HUES64 (cell line): ENCODE results near the gene POLD2.

Experiments used
- H3K27ac ChIP-seq: 2 replicates; pipeline ENCODE4 v1.7.0; 2013; ENCODE audit warnings: low read depth, low read length, inconsistent platforms
- H3K27me3 ChIP-seq: 2 replicates; pipeline ENCODE4 v1.6.1; 2013; ENCODE audit warnings: mild to moderate bottlenecking, low read length; ENCODE audit not compliant: insufficient read depth
- H3K36me3 ChIP-seq: 2 replicates; pipeline ENCODE4 v1.6.1; 2013; ENCODE audit warnings: mild to moderate bottlenecking, low read length; ENCODE audit not compliant: insufficient read depth
- H3K4me1 ChIP-seq: 2 replicates; pipeline ENCODE4 v1.6.1; 2013; ENCODE audit warnings: mild to moderate bottlenecking, low read length, moderate library complexity; ENCODE audit not compliant: insufficient read depth
- H3K4me3 ChIP-seq: 2 replicates; pipeline ENCODE4 v1.5.1; 2013; ENCODE audit warnings: mild to moderate bottlenecking, low read length, moderate library complexity
- H3K9ac ChIP-seq: 2 replicates; pipeline ENCODE4 v1.6.1; 2013; ENCODE audit warnings: mild to moderate bottlenecking, low read depth, low read length
- H3K9me3 ChIP-seq: 2 replicates; pipeline ENCODE4 v1.6.1; 2013; ENCODE audit warnings: low read depth, low read length; ENCODE audit not compliant: insufficient read depth
- WGBS: fragments of 150-250, 120-280 bp; methylation state at CpG from one replicate; pipeline ENCODE4 v1.1.7; 2013; ENCODE audit warnings: missing lambda C conversion rate; 5-methylcytosine and 5-hydroxymethylcytosine counted together

POLD2 gene

DNA sequence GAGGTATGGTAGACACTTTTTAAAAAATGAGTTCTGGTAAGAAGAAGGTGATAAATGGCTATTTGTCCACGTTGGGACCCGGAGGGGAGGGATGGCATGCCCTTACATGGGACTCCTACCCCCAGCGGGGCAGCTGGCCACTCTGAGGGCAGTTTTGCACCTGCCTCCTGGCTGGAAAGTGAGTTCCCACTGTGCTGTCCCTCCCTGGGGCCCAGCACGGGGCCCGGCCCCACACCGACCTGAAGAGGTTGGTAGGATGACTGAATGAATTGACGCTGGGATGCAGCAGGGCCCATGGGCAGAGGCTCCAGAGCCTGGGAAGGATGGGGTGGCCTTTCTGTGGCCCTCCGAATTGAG, 19.8 kb downstream of the POLD2 start:
- Histone ChIP-seq H3K9ac (no peak overlapping the region), H3K4me3 (peak overlapping the region; percentile 56)
- WGBS: 45% methylated on average over 8 of the region's 8 CpGs

DNA sequence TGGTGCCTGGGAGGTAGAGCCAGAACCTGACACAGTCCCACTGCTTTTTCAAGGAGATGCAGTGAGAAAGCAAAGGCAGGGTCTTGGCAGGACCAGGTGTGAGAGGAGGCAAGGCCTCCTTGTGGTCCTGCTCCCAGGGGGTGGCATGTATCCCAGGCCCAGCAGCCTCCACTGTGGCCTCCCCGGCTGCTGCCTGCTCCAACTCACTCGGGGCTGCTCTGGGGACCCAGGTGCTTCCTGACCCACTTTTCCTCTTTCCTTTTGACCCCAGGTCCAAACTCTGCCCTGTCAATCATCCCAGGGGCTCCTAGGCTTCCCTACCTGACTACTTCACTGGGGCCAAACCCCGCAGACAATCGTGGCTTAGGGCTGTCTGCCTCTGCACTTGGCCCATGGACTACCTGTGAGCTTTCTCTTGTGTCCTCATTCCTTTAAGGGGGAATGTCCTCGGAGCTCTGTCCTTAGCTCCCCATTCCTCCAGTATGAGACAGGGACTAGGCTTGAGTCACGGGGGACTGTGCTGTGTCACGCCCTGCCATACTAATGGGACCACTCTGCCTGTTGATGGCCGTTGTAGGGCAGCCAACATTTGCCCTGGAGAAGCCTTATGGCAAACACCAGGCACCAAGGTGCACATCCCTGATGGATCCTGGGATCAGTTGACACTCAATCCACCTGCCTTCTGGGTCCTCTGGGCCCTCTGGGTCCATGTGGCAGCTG, 20.3 kb downstream of the POLD2 start:
- H3K27me3 ChIP-seq: peaks cover 20% of the 10 kb centered on the region
- no peaks in the 10 kb centered on the region for H3K9me3 ChIP-seq
- H3K4me1 ChIP-seq: peaks cover 10% of the 10 kb centered on the region; the same call in 1 of the 2 replicates
- H3K36me3 ChIP-seq: no peaks in the 10 kb centered on the region; the same call in 1 of the 2 replicates
- no peak overlapping the region for H3K9ac ChIP-seq
- whole genome bisulfite sequencing: 85% methylated on average over 8 of the region's 8 CpGs
- no peak overlapping the region for H3K27ac ChIP-seq
- 0 out of 2 replicates have a peak overlapping the region, but pooled peaks have one; percentile 56 for H3K4me3 ChIP-seq

More for the DNA sequence above, 19.8 kb downstream of the POLD2 start:
- peaks cover 10% of the 10 kb centered on the region; the same call in 1 of the 2 replicates for H3K4me1 ChIP-seq
- no peaks in the 10 kb centered on the region for H3K9me3 ChIP-seq
- no peaks in the 10 kb centered on the region; the same call in 1 of the 2 replicates for H3K36me3 ChIP-seq
- H3K27ac ChIP-seq: no peak overlapping the region
- H3K27me3 ChIP-seq: peaks cover 20% of the 10 kb centered on the region

DNA sequence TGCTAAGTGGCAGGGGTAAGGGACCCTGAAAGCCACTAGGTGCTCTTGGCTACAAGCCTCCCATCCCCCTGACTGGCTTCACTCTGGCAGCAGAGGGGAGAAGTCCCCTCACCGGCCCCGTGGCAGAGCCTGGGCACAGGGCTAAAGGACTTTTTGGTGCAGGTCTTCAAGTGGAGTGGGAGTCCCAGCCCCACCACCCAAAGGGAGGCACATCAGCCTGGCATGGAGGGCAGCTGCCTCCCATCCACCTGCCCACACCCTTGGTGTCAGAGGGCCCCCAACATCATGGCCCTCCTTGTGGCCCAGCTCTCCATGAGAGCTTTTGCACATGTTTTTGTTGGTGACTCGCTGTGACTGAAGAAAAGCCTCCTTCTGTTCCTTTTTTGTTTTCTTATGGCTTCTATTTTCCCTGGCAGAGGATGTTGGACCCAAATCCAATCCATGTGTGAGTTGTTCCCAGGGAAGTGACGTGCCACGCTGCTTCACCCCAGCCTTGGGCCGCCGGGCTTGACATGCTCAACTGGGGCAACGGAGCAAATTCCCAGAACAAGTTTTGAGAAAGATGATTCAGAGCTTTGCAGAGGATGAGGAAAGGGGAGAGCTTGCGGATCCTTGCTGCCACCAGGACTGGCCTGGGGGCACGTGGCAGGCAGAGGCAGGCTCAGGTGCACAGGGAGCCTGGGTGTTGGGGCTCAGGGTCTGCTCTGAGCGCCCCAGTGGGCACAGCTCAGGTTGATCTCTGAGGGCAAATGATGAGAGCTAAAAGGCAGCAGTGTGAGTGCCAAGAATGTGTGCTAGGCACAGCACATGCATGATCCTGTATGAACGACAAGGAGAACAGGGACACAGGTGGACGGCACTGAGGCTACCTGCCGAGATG, 21.1 kb downstream of the POLD2 start:
- no peak overlapping the region for H3K27ac ChIP-seq
- no peak overlapping the region for H3K9ac ChIP-seq
- peaks cover 20% of the 10 kb centered on the region for H3K27me3 ChIP-seq
- H3K4me1 ChIP-seq: peaks cover 10% of the 10 kb centered on the region; the same call in 1 of the 2 replicates
- 88% methylated on average over 14 of the region's 14 CpGs for WGBS
- no peaks in the 10 kb centered on the region; the same call in 1 of the 2 replicates for H3K36me3 ChIP-seq
- no peak overlapping the region for H3K4me3 ChIP-seq
- H3K9me3 ChIP-seq: no peaks in the 10 kb centered on the region

- Histone ChIP-seq H3K4me3 (no peak overlapping the region), H3K9me3 (no peaks in the 10 kb centered on the region), H3K27me3 (peaks cover 20% of the 10 kb centered on the region), H3K36me3 (no peaks in the 10 kb centered on the region), H3K9ac (no peak overlapping the region), H3K4me1 (peaks cover 10% of the 10 kb centered on the region; the same call in 1 of the 2 replicates), H3K27ac (no peak overlapping the region)
- WGBS: 85% methylated on average over 3 of the region's 3 CpGs
These were observed 21.9 kb downstream of the POLD2 start for GRCh38 chr7:44101303-44101965.

- no peak overlapping the region for H3K9ac ChIP-seq
- WGBS: 85% methylated on average over 10 of the region's 10 CpGs
- no peaks in the 10 kb centered on the region for H3K9me3 ChIP-seq
- peaks cover 20% of the 10 kb centered on the region for H3K27me3 ChIP-seq
- no peak overlapping the region for H3K4me3 ChIP-seq
- peaks cover 10% of the 10 kb centered on the region; the same call in 1 of the 2 replicates for H3K4me1 ChIP-seq
- no peaks in the 10 kb centered on the region for H3K36me3 ChIP-seq
- no peak overlapping the region for H3K27ac ChIP-seq
These were observed 22.7 kb downstream of the POLD2 start for GRCh38 chr7:44100458-44101302.

DNA sequence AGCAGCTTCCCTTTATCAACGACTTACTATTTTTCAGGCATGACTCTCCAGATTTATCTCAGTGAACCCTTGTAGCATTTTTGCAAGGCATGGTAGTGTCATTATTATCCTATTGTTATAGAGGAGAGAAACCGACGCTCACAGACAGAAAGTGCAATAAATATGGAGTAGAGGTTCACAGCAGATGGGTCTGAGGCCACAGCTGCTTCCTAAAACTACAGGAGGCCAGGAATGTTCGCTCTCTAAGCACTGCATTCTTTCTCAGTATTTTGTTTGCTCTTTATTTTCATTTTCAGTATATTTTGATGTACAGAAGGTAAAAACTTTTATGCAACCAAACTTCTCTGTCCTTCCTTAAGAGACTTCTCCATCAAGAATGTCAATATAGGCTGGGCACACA, 23.7 kb downstream of the POLD2 start:
- Histone ChIP-seq H3K27ac (no peak overlapping the region), H3K9ac (no peak overlapping the region), H3K4me1 (0 out of 2 replicates have a peak, but pooled peaks cover 2% of the 10 kb centered on the region), H3K27me3 (peaks cover 14% of the 10 kb centered on the region; the same call in 1 of the 2 replicates), H3K36me3 (no peaks in the 10 kb centered on the region), H3K9me3 (no peaks in the 10 kb centered on the region), H3K4me3 (no peak overlapping the region)
- WGBS: 92% methylated on average over 3 of the region's 4 CpGs

- Histone ChIP-seq H3K4me3 (no peak overlapping the region), H3K9ac (no peak overlapping the region), H3K4me1 (no peaks in the 10 kb centered on the region), H3K36me3 (no peaks in the 10 kb centered on the region), H3K9me3 (no peaks in the 10 kb centered on the region), H3K27ac (no peak overlapping the region), H3K27me3 (peaks cover 9% of the 10 kb centered on the region; the same call in 1 of the 2 replicates)
- WGBS: 98% methylated on average over 5 of the region's 6 CpGs
These were observed 25.0 kb downstream of the POLD2 start for GRCh38 chr7:44098092-44099068.

- 88% methylated on average over 8 of the region's 9 CpGs for WGBS
- Histone ChIP-seq H3K4me3 (no peak overlapping the region), H3K27ac (no peak overlapping the region), H3K27me3 (no peaks in the 10 kb centered on the region; the same call in 1 of the 2 replicates), H3K36me3 (no peaks in the 10 kb centered on the region), H3K9me3 (no peaks in the 10 kb centered on the region), H3K4me1 (no peaks in the 10 kb centered on the region), H3K9ac (no peak overlapping the region)
These were observed 26.1 kb downstream of the POLD2 start for GRCh38 chr7:44097064-44097932.

DNA sequence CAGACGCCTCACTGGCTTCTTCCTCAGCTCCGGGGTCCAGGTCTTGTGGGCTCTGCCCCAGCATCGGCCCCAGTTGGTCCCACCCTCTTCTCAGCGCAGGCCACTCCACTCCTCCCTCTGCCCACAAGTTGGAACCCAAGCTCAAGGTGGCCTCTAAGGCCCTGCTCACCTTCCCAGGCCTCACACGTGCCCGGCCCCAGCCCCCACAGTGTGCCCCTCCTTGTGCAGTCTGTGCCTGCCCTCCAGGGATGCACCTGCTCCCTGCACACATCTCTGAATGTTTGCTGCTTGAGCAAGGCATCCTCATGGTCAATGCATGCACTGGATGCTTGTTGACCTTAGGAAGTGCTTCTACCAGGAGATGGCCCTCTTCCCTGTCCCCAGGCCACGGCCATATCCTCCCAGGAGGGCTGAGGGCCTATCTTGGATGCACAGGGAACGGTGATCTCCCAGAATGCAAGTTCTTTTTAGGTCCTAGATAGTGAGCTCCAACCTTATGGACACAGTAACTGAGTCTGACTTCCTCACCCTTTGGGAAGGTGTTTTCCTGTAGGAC, 26.9 kb downstream of the POLD2 start:
- Histone ChIP-seq H3K9ac (no peak overlapping the region), H3K4me3 (no peak overlapping the region), H3K36me3 (no peaks in the 10 kb centered on the region), H3K9me3 (no peaks in the 10 kb centered on the region), H3K4me1 (no peaks in the 10 kb centered on the region), H3K27me3 (no peaks in the 10 kb centered on the region; the same call in 1 of the 2 replicates), H3K27ac (no peak overlapping the region)
- WGBS: 86% methylated on average over 8 of the region's 8 CpGs
